Pulmonary artery endothelial cell (primary cell): ENCODE data around the gene ANKS3. TPM values are rescaled to one million over a fixed set of nuclear protein-coding genes. Genes with fewer than 3 reads are reported as not detected.

Experiments used
- DNase-seq: peaks from one replicate; pipeline ENCODE4 v3.0.0-alpha.2; 2011; ENCODE audit warnings: low read depth, low spot score
- total RNA-seq: library from RNA; depleted of rRNA; stranded (reverse); fragments of >200 nt; gene quantifications from 2 replicates; pipeline ENCODE4 v1.2.3, GENCODE V29; 2014

The ANKS3 gene
- total RNA-seq, 1 donor from 2014 or later: 14.3 TPM

DNA sequence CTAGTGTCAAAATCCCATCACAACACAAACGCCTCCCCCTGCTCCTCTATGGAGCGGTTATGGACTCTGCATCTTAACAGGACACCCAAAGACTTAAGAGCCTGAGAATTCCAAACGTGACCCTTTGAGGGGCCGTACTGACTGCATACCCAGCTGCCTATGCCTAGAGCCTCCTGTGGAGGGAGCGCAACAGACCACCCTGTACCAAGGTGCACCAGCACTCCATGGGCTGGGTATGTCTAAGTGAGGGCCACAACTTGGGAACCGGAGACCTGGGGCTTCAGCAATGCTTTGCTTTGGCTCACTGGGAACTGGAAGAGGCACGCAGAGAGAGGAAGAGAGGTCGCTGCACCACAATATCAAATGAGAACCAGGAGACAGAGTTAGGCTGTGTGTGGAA, 5.4 kb downstream of the ANKS3 start:
- DNase-seq: no peak

- no peak for DNase-seq
Observed at GRCh38 chr16:4726616-4727015, 7.5 kb downstream of the ANKS3 start.

- no peak for DNase-seq
Observed at GRCh38 chr16:4724661-4725270, 9.3 kb downstream of the ANKS3 start.

DNA sequence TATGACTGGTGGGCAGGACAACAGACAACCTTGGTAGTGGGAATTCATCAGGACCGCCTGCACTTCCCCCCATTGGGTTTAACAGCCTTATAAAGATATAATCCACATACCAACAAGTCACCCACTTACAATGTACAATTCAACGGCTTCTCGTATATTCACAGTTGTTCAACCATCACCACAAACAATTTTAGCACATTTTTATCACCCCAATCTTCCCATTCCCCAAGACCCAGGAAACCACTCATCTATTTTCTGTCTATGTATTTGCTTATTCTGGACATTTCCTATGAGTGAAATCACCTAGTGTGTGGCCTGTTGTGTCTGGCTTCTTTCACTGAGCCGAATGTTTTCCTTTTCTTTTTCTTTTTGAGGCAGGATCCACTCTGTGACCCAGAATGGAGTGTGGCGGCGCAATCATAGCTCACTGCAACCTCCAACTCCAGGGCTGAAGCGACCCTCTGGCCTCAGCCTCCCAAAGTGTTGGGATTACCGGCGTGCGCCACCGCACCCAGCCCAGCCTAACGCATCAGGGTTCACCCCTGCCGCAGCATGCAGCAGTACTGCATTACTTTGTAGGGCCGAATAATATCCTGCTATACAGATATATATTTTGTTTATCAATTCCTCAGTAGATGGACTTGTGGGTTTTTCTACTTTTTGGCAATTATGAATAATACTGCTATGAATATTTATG, 10.9 kb downstream of the ANKS3 start:
- no peak for DNase-seq

GRCh38 chr16:4718466-4718865, 15.6 kb downstream of the ANKS3 start:
- DNase-seq: no peak

DNA sequence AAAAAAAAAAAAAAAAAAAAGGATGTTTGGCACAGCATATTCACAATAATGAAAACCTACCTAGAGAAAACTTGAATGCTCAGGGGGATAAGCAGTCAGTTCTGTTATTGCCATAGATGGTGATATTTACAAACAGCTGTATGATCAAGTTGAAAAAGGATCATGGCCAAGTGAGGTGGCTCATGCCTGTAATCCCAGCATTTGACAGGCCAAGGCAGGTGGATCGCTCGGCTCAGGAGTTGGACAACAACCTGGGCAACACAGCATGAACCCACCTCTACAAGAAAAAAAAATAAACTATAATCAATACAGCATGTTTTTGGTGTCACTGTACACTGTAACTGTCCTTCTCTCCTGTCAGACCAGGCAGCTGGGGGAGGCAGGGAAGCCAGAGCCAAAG, 19.1 kb downstream of the ANKS3 start:
- no peak for DNase-seq

DNA sequence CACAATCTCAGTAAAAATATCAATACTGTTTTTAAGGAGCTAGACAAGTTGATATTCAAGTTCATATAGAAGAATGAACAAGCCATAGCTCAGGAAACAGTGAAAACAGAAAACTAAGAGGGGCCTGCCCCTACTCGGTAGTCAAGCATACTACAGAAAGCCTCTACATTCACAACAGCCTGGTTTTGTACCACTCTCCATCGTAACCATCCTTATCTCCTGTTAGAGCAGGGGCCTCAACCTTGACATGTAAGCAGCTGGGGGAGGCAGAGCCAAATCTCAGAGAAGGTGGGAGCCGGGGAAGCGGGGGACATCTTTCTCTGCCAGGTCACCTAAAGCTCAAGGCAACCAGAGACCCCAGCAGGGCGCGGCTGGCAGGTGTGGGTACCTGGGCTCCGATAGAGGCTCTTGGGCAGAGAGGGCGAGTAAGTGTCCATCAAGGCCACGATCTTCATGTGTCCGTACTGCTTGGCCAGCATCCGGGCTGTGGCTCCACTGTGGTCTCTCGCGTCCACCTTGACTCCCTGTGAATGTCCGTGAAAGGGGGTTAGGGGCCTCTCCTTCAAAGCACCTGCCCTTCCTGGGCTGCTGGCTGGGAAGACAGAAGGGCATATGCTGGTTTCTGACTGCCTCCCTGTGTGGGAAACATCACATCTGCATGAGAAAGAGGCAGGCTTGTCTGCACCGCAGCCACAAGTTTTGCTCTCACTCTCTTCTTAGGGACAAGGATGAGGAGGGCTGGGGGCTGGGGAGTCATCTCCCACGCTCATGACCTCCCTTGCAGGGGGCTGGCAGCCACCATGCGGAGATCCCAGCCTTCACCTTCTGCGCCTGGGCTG, 20.2 kb downstream of the ANKS3 start:
- no peak for DNase-seq

- DNase-seq: no peak
Observed at GRCh38 chr16:4709481-4709880, 24.6 kb downstream of the ANKS3 start.

DNA sequence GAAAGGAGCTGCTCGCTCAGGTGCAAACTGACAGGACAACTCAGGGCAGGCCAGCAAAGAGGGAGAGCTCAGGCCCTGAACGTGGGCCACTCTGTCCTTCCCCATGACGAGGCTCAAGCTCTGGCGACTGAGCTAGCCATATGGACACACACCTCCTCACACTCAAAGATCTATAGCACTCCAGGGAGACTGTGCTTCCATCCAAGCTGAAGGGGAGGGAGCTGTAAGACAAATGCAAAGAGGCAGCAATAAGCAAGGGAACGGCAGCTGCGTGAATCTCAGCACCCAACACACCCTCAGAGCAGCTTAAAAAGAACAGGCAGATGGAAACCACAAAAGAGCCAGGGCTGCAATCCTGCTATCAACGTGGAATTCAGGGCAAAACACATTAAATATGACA, 27.2 kb downstream of the ANKS3 start:
- DNase-seq: no peak

DNA sequence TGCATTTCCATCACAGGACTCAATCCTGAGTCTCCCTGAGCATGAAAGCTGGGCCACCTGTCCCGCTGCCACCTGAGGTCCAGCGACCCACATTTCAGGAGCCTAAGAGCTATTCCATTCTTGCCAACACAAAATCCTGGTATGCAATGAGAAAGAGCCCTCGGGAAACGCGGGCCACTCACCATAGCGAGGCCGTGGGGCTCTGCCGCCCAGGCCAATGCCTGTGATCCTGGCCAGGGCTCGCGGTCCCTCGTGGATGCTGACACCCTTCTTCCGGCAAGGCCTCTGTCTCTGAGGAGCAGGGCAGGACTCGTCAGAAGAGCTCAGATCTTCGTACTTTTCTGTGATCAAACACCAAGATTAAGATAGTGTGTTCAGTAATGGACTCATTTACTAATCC, 29.2 kb downstream of the ANKS3 start:
- DNase-seq: no peak

DNA sequence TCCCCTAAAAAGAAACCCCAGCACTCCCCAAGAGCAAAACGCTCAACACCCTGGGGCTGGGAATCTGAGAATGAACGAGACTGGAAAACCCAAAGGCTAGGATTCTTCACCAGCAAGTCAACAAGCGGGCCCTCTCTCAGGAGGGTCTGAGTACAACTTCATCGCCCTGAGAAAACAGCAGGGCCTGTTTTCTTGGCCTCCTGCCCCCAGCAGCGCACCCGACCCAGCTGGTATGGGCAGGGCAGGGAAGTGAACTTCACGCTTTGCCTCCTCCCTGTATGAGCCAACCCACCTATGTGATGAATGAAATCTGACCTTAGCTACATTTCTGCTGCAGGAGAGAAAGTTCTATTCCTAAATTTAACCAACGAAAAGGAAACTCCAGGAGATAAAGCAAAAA, 29.6 kb downstream of the ANKS3 start:
- DNase-seq: no peak

DNA sequence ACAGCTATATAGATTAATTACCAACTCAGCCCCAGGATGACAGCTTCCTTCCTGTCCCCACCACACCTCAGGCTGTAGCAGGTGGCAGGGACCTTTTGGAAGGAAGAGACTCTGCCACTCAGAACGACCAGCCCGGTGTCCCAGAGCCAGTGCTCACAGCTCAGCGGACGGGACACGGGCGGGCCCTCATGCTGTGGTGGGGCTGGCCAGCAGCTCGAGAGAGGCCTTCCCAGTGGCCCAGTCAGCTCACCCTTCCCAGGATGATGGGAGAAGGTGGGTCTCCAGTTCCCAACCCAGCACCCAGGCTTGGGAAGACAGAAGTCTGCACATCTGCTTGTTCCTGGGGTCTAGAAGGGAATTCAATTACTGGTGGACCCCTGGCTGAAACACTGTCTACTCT, 30.2 kb downstream of the ANKS3 start:
- no peak for DNase-seq

GRCh38 chr16:4702466-4702808, 31.6 kb downstream of the ANKS3 start:
- no peak for DNase-seq

- DNase-seq: no peak
Observed at GRCh38 chr16:4701791-4702465, 32.1 kb downstream of the ANKS3 start.

DNA sequence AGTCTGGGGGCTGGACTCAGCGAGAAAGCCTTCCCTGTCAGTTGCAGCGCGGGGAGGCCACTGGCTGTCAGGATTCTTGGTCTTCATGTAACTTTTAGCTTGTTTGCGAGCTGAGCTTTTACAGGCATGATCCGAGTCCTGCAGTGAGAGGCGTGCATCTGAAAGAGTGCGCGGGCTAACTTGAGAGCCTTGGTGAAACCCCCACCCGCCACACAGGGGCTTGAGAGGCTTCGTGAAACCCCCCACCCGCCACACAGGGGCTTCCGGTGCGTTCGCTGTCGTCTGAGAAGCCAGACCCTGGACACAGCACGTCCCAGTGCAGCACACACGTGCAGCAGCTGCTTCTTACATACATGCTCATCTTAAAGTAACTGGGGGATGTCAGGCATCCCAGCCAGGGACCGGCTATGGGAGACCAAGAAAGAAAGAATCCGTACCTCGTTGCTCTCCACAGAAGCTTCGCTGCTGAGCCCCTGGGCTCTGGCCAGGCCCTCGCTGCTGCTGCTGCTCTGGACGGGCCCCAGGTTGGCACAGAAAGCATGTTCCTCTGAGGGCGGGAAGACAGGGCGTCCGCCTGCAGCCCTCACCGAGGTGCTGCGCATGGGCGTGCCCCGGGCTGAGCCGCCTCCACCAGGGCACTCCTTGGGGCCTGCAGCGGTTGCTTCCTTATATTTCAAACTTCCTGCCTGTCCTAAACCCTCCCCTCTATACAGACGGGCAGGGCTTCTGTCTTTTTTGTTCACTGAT, 32.9 kb downstream of the ANKS3 start:
- DNase-seq: no peak

DNA sequence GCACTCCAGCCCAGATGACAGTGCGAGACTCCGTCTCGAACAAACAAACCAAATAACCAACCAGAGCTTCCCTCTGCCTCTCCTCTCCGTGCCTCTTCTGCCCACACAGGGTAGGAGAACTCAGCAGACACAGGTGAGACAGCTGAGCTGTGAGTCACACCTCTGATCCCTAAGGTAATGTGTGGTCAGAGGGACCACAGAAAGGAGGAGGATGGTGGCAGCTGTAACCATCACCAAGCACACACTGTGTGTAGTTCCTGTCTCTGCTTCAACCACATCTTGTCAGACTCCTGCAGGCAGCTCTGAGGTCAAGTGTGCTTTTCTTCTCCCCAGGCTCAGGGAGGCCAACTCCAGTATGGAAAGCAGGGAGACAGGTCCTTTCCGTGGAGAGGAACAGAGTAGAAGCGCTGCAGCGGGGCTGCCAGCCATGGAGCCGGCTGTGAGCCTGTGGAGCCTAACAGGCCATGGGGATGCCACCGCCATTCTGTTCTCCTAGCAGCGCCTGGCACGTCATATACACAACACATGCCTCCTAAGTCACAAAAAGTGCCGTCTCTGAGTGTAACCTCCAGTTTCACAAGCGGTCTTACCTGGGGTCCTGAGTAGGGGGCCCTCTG, 33.6 kb downstream of the ANKS3 start:
- no peak for DNase-seq

DNA sequence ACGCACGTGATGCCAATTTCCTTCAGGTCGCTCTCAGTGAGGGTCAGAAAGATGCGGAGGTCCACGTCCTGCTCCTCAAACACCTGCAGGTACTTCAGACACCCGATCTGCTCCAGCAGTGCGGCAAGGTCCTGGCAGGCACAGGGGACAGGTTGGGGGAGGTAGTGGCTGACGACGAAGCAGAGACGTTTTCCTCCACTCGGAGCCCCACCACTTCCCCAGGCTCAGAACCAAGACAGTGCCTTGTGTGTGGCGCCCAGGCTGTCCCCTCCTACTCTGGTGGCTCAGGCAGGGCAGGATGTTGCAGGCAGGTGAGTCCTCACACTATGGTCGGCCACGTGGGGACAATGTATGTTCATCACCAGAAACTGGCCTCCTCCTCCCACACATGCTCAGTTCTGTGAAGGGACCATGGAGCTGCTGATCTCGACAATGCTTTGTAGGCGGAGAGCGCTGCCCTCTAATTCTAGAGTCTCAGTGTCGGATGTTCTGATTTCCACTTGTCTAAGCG, 35.0 kb downstream of the ANKS3 start:
- no peak for DNase-seq

GRCh38 chr16:4698321-4699045, 35.6 kb downstream of the ANKS3 start:
- no peak for DNase-seq

GRCh38 chr16:4697848-4698291, 36.2 kb downstream of the ANKS3 start:
- no peak for DNase-seq
